Measurements from ENCODE around the gene GALNS. TPM values are rescaled to one million over a fixed set of nuclear protein-coding genes. Genes with fewer than 3 reads are reported as not detected.
A peak's percentile ranks its signal among the peaks of the same experiment; 100 is the strongest.

The GALNS gene
- polyA plus RNA-seq, 2 of the 4 experiments (the other 2 are of a cell fraction): 7.0 to 31.2 TPM

DNA sequence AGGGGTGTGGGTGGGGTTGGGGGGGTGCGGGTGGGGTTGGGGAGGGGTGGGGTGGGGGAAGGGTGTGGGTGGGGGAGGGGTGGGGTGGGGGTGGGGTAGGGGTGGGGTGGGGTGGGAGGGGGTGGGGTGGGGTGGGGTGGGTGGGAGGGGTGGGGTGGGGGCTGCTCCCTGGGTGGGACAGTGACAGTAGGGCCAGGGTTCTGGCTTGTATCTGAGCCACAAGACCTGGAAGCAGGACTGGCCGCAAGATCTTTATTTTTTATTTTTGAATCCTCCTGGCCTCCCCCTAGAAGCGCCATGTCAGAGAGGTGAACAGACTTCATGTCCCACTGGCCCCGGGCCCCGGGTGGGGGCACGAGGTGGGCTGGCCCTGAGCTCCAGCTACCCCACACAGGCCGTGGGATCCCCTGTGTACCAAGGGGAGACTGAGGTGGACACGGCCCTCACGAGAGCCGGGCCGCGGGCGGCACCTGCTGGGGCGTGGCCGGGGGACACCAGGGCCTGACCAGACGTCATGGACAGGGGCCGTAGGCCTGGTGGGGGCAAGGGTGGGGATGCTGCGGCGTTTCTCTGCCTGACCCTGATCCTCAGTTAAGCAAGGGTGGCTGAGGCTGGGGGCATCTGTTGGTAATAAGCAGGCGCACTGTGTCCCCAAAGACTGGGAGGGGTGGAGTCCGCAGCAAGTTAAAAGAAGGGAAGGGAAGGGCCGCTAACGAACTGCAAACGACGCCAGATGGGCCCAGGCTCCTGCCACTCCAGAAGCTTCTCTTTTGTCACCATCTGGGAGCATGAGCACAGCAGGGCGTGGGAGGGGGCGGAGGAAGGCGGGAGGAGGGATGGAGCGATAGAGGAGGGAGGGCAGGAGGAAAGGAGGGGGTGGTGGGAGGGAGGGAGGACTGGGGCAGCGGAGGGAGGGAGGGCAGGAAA lies 32.0 kb upstream of the GALNS start:
- no peak overlapping the region for H3K4me2 ChIP-seq
- CTCF ChIA-PET: interaction anchor here (0.6 to 1.7 kb wide), 2 partner anchors 31 to 52 kb away, joined by 3 to 12 read pairs; no protein-coding TSS in a partner anchor

GRCh38 chr16:88888057-88888456 lies 31.3 kb upstream of the GALNS start:
- no peak overlapping the region for H3K4me2 ChIP-seq
- ChIA-PET CTCF (interaction anchor here (1.7 kb wide), 1 partner anchor 30 kb away, joined by 12 read pairs; no protein-coding TSS in a partner anchor), POLR2A (interaction anchor here (0.9 kb wide), 1 partner anchor 31 kb away, joined by 4 read pairs; the partner anchor contains the start of genes GALNS and TRAPPC2L)
- ATAC-seq (peak in 1 of 2 experiments; percentile 9; a peak in 3 of 6 replicates), FAIRE-seq (no peak), DNase-seq (ENCODE audit: low read depth in 1 of 2, low spot score in 1 of 2) (no peak)
- peak overlapping the region in 1 of 2 experiments; percentile 60; a peak in 2 of 6 replicates for H3K27ac ChIP-seq
- H3K4me1 ChIP-seq: peaks cover 3% of the 10 kb centered on the region; the same call in 2 of the 3 replicates
- WGBS (ENCODE audit: missing lambda C conversion rate): 59% methylated on average over 11 of the region's 14 CpGs
- H3K4me3 ChIP-seq: no peak overlapping the region
- no peak for TF ChIP-seq GATA3 (IDR thresholded peaks at IDR 0.05; ENCODE audit: borderline replicate concordance)
- TF ChIP-seq TFCP2L1 (CRISPR knock-in tag; IDR thresholded peaks at IDR 0.05): no peak
- TF ChIP-seq, protein P1, sequence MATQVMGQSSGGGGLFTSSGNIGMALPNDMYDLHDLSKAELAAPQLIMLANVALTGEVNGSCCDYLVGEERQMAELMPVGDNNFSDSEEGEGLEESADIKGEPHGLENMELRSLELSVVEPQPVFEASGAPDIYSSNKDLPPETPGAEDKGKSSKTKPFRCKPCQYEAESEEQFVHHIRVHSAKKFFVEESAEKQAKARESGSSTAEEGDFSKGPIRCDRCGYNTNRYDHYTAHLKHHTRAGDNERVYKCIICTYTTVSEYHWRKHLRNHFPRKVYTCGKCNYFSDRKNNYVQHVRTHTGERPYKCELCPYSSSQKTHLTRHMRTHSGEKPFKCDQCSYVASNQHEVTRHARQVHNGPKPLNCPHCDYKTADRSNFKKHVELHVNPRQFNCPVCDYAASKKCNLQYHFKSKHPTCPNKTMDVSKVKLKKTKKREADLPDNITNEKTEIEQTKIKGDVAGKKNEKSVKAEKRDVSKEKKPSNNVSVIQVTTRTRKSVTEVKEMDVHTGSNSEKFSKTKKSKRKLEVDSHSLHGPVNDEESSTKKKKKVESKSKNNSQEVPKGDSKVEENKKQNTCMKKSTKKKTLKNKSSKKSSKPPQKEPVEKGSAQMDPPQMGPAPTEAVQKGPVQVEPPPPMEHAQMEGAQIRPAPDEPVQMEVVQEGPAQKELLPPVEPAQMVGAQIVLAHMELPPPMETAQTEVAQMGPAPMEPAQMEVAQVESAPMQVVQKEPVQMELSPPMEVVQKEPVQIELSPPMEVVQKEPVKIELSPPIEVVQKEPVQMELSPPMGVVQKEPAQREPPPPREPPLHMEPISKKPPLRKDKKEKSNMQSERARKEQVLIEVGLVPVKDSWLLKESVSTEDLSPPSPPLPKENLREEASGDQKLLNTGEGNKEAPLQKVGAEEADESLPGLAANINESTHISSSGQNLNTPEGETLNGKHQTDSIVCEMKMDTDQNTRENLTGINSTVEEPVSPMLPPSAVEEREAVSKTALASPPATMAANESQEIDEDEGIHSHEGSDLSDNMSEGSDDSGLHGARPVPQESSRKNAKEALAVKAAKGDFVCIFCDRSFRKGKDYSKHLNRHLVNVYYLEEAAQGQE (IDR thresholded peaks at IDR 0.05): no peak
- TF ChIP-seq CBX2 (IDR thresholded peaks at IDR 0.05; ENCODE audit: borderline replicate concordance, low read depth): no peak
- TF ChIP-seq BHLHE40 (IDR thresholded peaks at IDR 0.05; ENCODE audit: low read depth, low read length): no peak
- TF ChIP-seq FOSL2 (IDR thresholded peaks at IDR 0.05): no peak
- no peak for TF ChIP-seq FOSL2 (CRISPR knock-in tag; IDR thresholded peaks at IDR 0.05)
- no peak for TF ChIP-seq NPAS2 (CRISPR knock-in tag; IDR thresholded peaks at IDR 0.05; ENCODE audit: borderline replicate concordance)
- TF ChIP-seq ZFP36 (IDR thresholded peaks at IDR 0.05; ENCODE audit: borderline replicate concordance, partially characterized antibody): no peak
- TF ChIP-seq MYC (IDR thresholded peaks at IDR 0.05; ENCODE audit: borderline replicate concordance, low read length): no peak
- no peak for TF ChIP-seq CBX8 (IDR thresholded peaks at IDR 0.05)
- no peak for TF ChIP-seq RCOR1 (IDR thresholded peaks at IDR 0.05; ENCODE audit: low read depth, low read length)
- TF ChIP-seq POLR2AphosphoS2 (conservative IDR thresholded peaks at IDR 0.05; ENCODE audit: low read length): no peak
- TF ChIP-seq HOXA7 (CRISPR knock-in tag; IDR thresholded peaks at IDR 0.05): no peak
- no peak for TF ChIP-seq RFX5 (IDR thresholded peaks at IDR 0.05)
- TF ChIP-seq ZNF302 (CRISPR knock-in tag; IDR thresholded peaks at IDR 0.05): no peak
- TF ChIP-seq RARB (CRISPR knock-in tag; IDR thresholded peaks at IDR 0.05): no peak
- no peak for TF ChIP-seq BCL3 (IDR thresholded peaks at IDR 0.05)
- TF ChIP-seq, protein P2, sequence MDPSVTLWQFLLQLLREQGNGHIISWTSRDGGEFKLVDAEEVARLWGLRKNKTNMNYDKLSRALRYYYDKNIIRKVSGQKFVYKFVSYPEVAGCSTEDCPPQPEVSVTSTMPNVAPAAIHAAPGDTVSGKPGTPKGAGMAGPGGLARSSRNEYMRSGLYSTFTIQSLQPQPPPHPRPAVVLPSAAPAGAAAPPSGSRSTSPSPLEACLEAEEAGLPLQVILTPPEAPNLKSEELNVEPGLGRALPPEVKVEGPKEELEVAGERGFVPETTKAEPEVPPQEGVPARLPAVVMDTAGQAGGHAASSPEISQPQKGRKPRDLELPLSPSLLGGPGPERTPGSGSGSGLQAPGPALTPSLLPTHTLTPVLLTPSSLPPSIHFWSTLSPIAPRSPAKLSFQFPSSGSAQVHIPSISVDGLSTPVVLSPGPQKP (IDR thresholded peaks at IDR 0.05; ENCODE audit: low read depth, low read length): no peak
- TF ChIP-seq JUN (IDR thresholded peaks at IDR 0.05): no peak
- H3K9me3 ChIP-seq: no peaks in the 10 kb centered on the region

More for the DNA sequence above, 32.0 kb upstream of the GALNS start:
- peak in 1 of 2 experiments; percentile 9; a peak in 2 of 6 replicates for ATAC-seq
- Histone ChIP-seq H3K9me3 (no peaks in the 10 kb centered on the region), H3K27ac (peak overlapping the region in 1 of 2 experiments; percentile 60; a peak in 2 of 6 replicates), H3K4me3 (no peak overlapping the region), H3K4me1 (peaks cover 3% of the 10 kb centered on the region; the same call in 2 of the 3 replicates)
- FAIRE-seq: no peak
- POLR2A ChIA-PET: interaction anchor here (0.9 kb wide), 1 partner anchor 32 kb away, joined by 4 read pairs; the partner anchor contains the start of genes GALNS and TRAPPC2L
- no peak for DNase-seq (ENCODE audit: low read depth in 1 of 2, low spot score in 1 of 2)
- TF ChIP-seq ZFP36 (IDR thresholded peaks at IDR 0.05; ENCODE audit: borderline replicate concordance, partially characterized antibody) (no peak), MAX (IDR thresholded peaks at IDR 0.05) (no peak), EHF (CRISPR knock-in tag; IDR thresholded peaks at IDR 0.05) (no peak), TP53 (CRISPR knock-in tag; IDR thresholded peaks at IDR 0.05) (no peak), RCOR1 (IDR thresholded peaks at IDR 0.05; ENCODE audit: low read depth, low read length) (no peak), MYC (IDR thresholded peaks at IDR 0.05; ENCODE audit: borderline replicate concordance, low read length) (no peak), MAZ (IDR thresholded peaks at IDR 0.05; ENCODE audit: borderline replicate concordance, low read depth, low read length) (no peak), CHD4 (IDR thresholded peaks at IDR 0.05; ENCODE audit: borderline replicate concordance) (no peak), POLR2A (IDR thresholded peaks at IDR 0.05; ENCODE audit: low read length) (no peak), JUNB (IDR thresholded peaks at IDR 0.05) (no peak), CBX2 (IDR thresholded peaks at IDR 0.05; ENCODE audit: borderline replicate concordance, low read depth) (no peak), HOXA7 (CRISPR knock-in tag; IDR thresholded peaks at IDR 0.05) (no peak)
- WGBS (ENCODE audit: missing lambda C conversion rate): 61% methylated on average over 15 of the region's 30 CpGs
